Stomach smooth muscle (tissue), 2 donors: ENCODE results near the gene SPATA45.

Experiments used
- H3K27ac ChIP-seq: one replicate; pipeline ENCODE4 v1.7.0; 2013; ENCODE audit warnings: mild to moderate bottlenecking, low read length, inconsistent platforms
- H3K27me3 ChIP-seq, 2 donors: one replicate each; pipeline ENCODE4 v1.7.0; 2013; ENCODE audit warnings: low read length in 2 of 2; ENCODE audit not compliant: insufficient read depth in 2 of 2, control insufficient read depth in 1 of 2
- H3K36me3 ChIP-seq, 2 donors: one replicate each; pipeline ENCODE4 v1.7.0; 2013; ENCODE audit warnings: low read length in 2 of 2; ENCODE audit not compliant: control insufficient read depth in 2 of 2, insufficient read depth in 2 of 2
- H3K4me1 ChIP-seq: one replicate; pipeline ENCODE4 v1.7.0; 2013; ENCODE audit warnings: low read length; ENCODE audit not compliant: control insufficient read depth, insufficient read depth
- H3K4me3 ChIP-seq, 2 donors: one replicate each; pipeline ENCODE4 v1.7.0; 2013; ENCODE audit warnings: low read length in 2 of 2
- H3K9ac ChIP-seq, 2 donors: one replicate each; pipeline ENCODE4 v1.7.0; 2013; ENCODE audit warnings: low read length in 2 of 2, mild to moderate bottlenecking in 1 of 2
- H3K9me3 ChIP-seq, 2 donors: one replicate each; pipeline ENCODE4 v1.7.0; 2013; ENCODE audit warnings: low read length in 2 of 2; ENCODE audit not compliant: control insufficient read depth in 2 of 2
- donor health status: healthy.
- donor health status: Pancreatic carcinoma.

The SPATA45 gene

GRCh38 chr1:212805767-212806166 lies 41.7 kb downstream of the SPATA45 start:
- Histone ChIP-seq H3K9ac (no peak overlapping the region), H3K27me3 (no peaks in the 10 kb centered on the region), H3K36me3 (peaks cover 3 to 5% of the 10 kb centered on the region in 2 donors), H3K4me3 (no peak overlapping the region), H3K4me1 (no peaks in the 10 kb centered on the region), H3K27ac (no peak overlapping the region), H3K9me3 (no peaks in the 10 kb centered on the region)

- Histone ChIP-seq H3K4me3 (no peak overlapping the region), H3K27ac (no peak overlapping the region), H3K9ac (no peak overlapping the region), H3K36me3 (peaks cover 10 to 16% of the 10 kb centered on the region in 2 donors), H3K4me1 (peaks cover 2% of the 10 kb centered on the region), H3K27me3 (no peaks in the 10 kb centered on the region), H3K9me3 (no peaks in the 10 kb centered on the region)
Observed at GRCh38 chr1:212797681-212798080, 49.8 kb downstream of the SPATA45 start.

- Histone ChIP-seq H3K27ac (no peak overlapping the region), H3K4me1 (peaks cover 11% of the 10 kb centered on the region)
Observed at GRCh38 chr1:212794561-212795014, 52.9 kb downstream of the SPATA45 start.

GRCh38 chr1:212792396-212792908 lies 55.0 kb downstream of the SPATA45 start:
- H3K9ac ChIP-seq = peak overlapping the region; percentile 100
- no peaks in the 10 kb centered on the region for H3K27me3 ChIP-seq
- peaks cover 11% of the 10 kb centered on the region for H3K4me1 ChIP-seq
- no peaks in the 10 kb centered on the region for H3K9me3 ChIP-seq
- H3K4me3 ChIP-seq = peak overlapping the region; percentile 99
- H3K36me3 ChIP-seq = peaks cover 2 to 3% of the 10 kb centered on the region in 2 donors
- H3K27ac ChIP-seq = peak overlapping the region; percentile 96

More at GRCh38 chr1:212794561-212795014, 52.9 kb downstream of the SPATA45 start:
- Histone ChIP-seq H3K9ac (no peak overlapping the region), H3K4me3 (no peak overlapping the region), H3K27me3 (no peaks in the 10 kb centered on the region), H3K9me3 (no peaks in the 10 kb centered on the region), H3K36me3 (peaks cover 10 to 13% of the 10 kb centered on the region in 2 donors)

- H3K4me1 ChIP-seq = peaks cover 11% of the 10 kb centered on the region
- peak within 1 kb of the TSS; percentile 100 for H3K9ac ChIP-seq
- H3K4me3 ChIP-seq = peak within 1 kb of the TSS; percentile 99
Observed at GRCh38 chr1:212791676-212792395, 55.6 kb downstream of the SPATA45 start, which contains the start of the genes NSL1 and TATDN3. Gene NSL1 (minus strand): TSS chr1:212791777. CDS start chr1:212791763, 14 bp downstream. Gene TATDN3 (plus strand): TSS chr1:212791894. CDS start chr1:212791922, 28 bp downstream.

GRCh38 chr1:212791261-212791675 lies 56.2 kb downstream of the SPATA45 start:
- Histone ChIP-seq H3K9me3 (no peaks in the 10 kb centered on the region), H3K27ac (peak overlapping the region; percentile 96), H3K27me3 (no peaks in the 10 kb centered on the region), H3K4me1 (peaks cover 11% of the 10 kb centered on the region), H3K9ac (peak overlapping the region; percentile 100), H3K36me3 (peaks cover 0 to 7% of the 10 kb centered on the region in 2 donors), H3K4me3 (peak overlapping the region; percentile 99)

More at GRCh38 chr1:212791676-212792395, 55.6 kb downstream of the SPATA45 start, which contains the start of the genes NSL1 and TATDN3:
- no peaks in the 10 kb centered on the region for H3K9me3 ChIP-seq
- peak within 1 kb of the TSS; percentile 96 for H3K27ac ChIP-seq
- peaks cover under 1 to 1% of the 10 kb centered on the region in 2 donors for H3K36me3 ChIP-seq
- H3K27me3 ChIP-seq = no peaks in the 10 kb centered on the region

GRCh38 chr1:212785871-212786270 lies 61.6 kb downstream of the SPATA45 start:
- H3K4me3 ChIP-seq = no peak overlapping the region
- no peaks in the 10 kb centered on the region for H3K27me3 ChIP-seq
- H3K36me3 ChIP-seq = peaks cover 8 to 24% of the 10 kb centered on the region in 2 donors

GRCh38 chr1:212783976-212784375 lies 63.5 kb downstream of the SPATA45 start:
- Histone ChIP-seq H3K27me3 (no peaks in the 10 kb centered on the region), H3K27ac (no peak overlapping the region), H3K4me3 (no peak overlapping the region), H3K36me3 (peaks cover 8 to 24% of the 10 kb centered on the region in 2 donors), H3K9me3 (no peaks in the 10 kb centered on the region), H3K4me1 (no peaks in the 10 kb centered on the region), H3K9ac (no peak overlapping the region)

More at GRCh38 chr1:212785871-212786270, 61.6 kb downstream of the SPATA45 start:
- Histone ChIP-seq H3K9me3 (no peaks in the 10 kb centered on the region), H3K27ac (no peak overlapping the region), H3K9ac (no peak overlapping the region), H3K4me1 (peaks cover 4% of the 10 kb centered on the region)

GRCh38 chr1:212782422-212783154 lies 64.9 kb downstream of the SPATA45 start:
- Histone ChIP-seq H3K9ac (no peak overlapping the region), H3K36me3 (peaks cover 10 to 24% of the 10 kb centered on the region in 2 donors), H3K27me3 (no peaks in the 10 kb centered on the region), H3K27ac (no peak overlapping the region), H3K4me3 (no peak overlapping the region), H3K9me3 (no peaks in the 10 kb centered on the region), H3K4me1 (no peaks in the 10 kb centered on the region)

GRCh38 chr1:212781225-212781624 lies 66.2 kb downstream of the SPATA45 start:
- Histone ChIP-seq H3K9me3 (no peaks in the 10 kb centered on the region), H3K4me3 (no peak overlapping the region), H3K36me3 (peaks cover 10 to 17% of the 10 kb centered on the region in 2 donors), H3K27me3 (no peaks in the 10 kb centered on the region), H3K9ac (no peak overlapping the region), H3K4me1 (no peaks in the 10 kb centered on the region), H3K27ac (no peak overlapping the region)
